AG08396 (cell line): ENCODE measurements around the gene ULK4.
"Not testable (repeated sequence)": the region's sequence is repeated elsewhere in the genome, so short reads cannot be mapped to it uniquely, and the experiment has no call there.

Source experiments
- DNase-seq: peaks from one replicate; pipeline ENCODE4 v3.0.0; 2012; ENCODE audit warnings: low spot score, mixed read lengths

The ULK4 gene

GRCh38 chr3:41307065-41307464, 654.8 kb downstream of the ULK4 start:
- DNase-seq = no peak

GRCh38 chr3:41304593-41304992, 657.3 kb downstream of the ULK4 start:
- DNase-seq = peak; percentile 20

- DNase-seq = no peak
Measured at GRCh38 chr3:41302295-41302694, 659.6 kb downstream of the ULK4 start.

GRCh38 chr3:41301548-41301947, 660.4 kb downstream of the ULK4 start:
- DNase-seq = no peak

- DNase-seq = no peak
Measured at GRCh38 chr3:41299036-41299435, 662.9 kb downstream of the ULK4 start.

GRCh38 chr3:41297750-41298149, 664.2 kb downstream of the ULK4 start:
- no peak for DNase-seq

GRCh38 chr3:41296556-41296955, 665.3 kb downstream of the ULK4 start:
- DNase-seq = no peak

GRCh38 chr3:41295740-41296139, 666.2 kb downstream of the ULK4 start:
- no peak for DNase-seq

- no peak for DNase-seq
Measured at GRCh38 chr3:41293169-41293681, 668.7 kb downstream of the ULK4 start.

- DNase-seq = no peak
Measured at GRCh38 chr3:41290736-41291135, 671.2 kb downstream of the ULK4 start.

GRCh38 chr3:41290306-41290705, 671.6 kb downstream of the ULK4 start:
- no peak for DNase-seq

- DNase-seq = no peak
Measured at GRCh38 chr3:41288785-41289184, 673.1 kb downstream of the ULK4 start.

- DNase-seq = no peak
Measured at GRCh38 chr3:41286305-41286704, 675.6 kb downstream of the ULK4 start.

GRCh38 chr3:41284934-41285333, 677.0 kb downstream of the ULK4 start:
- not testable (repeated sequence) for DNase-seq

GRCh38 chr3:41277790-41278465, 684.0 kb downstream of the ULK4 start:
- DNase-seq = no peak

GRCh38 chr3:41276191-41276590, 685.7 kb downstream of the ULK4 start:
- DNase-seq = no peak

GRCh38 chr3:41274944-41275668, 686.8 kb downstream of the ULK4 start:
- peak; percentile 63 for DNase-seq

GRCh38 chr3:41272667-41273066, 689.2 kb downstream of the ULK4 start:
- no peak for DNase-seq

- DNase-seq = peak; percentile 79
Measured at GRCh38 chr3:41267975-41268640, 693.8 kb downstream of the ULK4 start.

- DNase-seq = no peak
Measured at GRCh38 chr3:41265823-41266273, 696.1 kb downstream of the ULK4 start.

GRCh38 chr3:41265011-41265545, 696.8 kb downstream of the ULK4 start:
- DNase-seq = no peak

GRCh38 chr3:41260063-41260450, 701.8 kb downstream of the ULK4 start:
- no peak for DNase-seq
